Muscle layer of colon (tissue), 2 donors: ENCODE measurements around the gene MAML3.

ENCODE experiments used
- H3K27ac ChIP-seq: one replicate; pipeline ENCODE4 v1.7.0; 2013; ENCODE audit warnings: low read depth, mild to moderate bottlenecking, low read length, moderate library complexity
- H3K27me3 ChIP-seq, 2 donors: one replicate each; pipeline ENCODE4 v1.7.0; 2013; ENCODE audit warnings: low read length in 2 of 2, mild to moderate bottlenecking in 2 of 2; ENCODE audit not compliant: insufficient read depth in 2 of 2, control insufficient read depth in 1 of 2
- H3K36me3 ChIP-seq: one replicate; pipeline ENCODE4 v1.7.0; 2013; ENCODE audit warnings: mild to moderate bottlenecking, low read length; ENCODE audit not compliant: insufficient read depth
- H3K4me1 ChIP-seq: one replicate; pipeline ENCODE4 v1.7.0; 2013; ENCODE audit warnings: mild to moderate bottlenecking, low read length; ENCODE audit not compliant: insufficient read depth
- H3K4me3 ChIP-seq, 2 donors: one replicate each; pipeline ENCODE4 v1.7.0; 2013; ENCODE audit warnings: low read length in 2 of 2, low read depth in 1 of 2, mild to moderate bottlenecking in 1 of 2, moderate library complexity in 1 of 2
- H3K9ac ChIP-seq: one replicate; pipeline ENCODE4 v1.7.0; 2013; ENCODE audit warnings: low read length
- H3K9me3 ChIP-seq: one replicate; pipeline ENCODE4 v1.7.0; 2013; ENCODE audit warnings: mild to moderate bottlenecking, low read length
- donor health status: abdominal sarcoma.
- donor health status: Adenocarcinoma of cecum.

MAML3 gene

DNA sequence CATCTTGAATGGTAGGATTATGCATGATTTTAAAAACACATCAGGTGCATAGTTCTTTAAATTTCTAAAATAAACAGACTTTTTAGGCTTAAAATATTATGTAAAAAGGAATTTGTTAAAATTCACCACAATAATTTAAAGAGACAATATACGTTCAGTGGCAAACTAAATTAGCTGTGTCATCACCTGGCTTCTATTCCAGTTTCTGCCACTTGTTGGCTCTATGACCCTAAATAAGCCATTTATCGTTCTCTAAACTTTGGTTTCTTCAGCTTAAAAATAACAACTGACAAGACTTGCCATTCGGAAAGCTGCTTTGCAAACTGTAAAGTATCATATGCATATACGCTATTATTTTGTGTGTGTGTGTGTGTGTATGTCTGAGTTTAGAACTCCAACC is 347.1 kb downstream of the MAML3 start:
- Histone ChIP-seq H3K4me3 (no peak overlapping the region), H3K9ac (no peak overlapping the region), H3K27me3 (no peaks in the 10 kb centered on the region), H3K27ac (no peak overlapping the region), H3K4me1 (peaks cover 13% of the 10 kb centered on the region), H3K9me3 (no peaks in the 10 kb centered on the region), H3K36me3 (no peaks in the 10 kb centered on the region)

DNA sequence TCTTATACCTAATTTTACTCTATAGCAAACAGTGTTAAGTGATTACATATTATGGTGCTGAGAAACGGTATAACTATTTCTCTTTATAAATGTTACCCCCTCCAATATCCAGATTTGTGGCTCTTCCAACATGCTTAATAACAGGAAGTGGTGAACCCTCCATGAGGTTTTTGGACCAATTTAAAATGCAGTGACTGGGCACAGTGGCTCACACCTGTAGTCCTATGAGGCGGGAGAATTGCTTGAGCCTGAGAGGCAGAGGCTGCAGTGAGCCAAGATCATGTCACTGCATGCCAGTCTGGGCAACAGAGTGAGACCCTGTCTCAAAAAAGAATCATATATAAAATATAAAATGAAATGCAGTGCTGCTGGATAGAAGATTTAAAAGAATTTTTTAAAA is 351.1 kb downstream of the MAML3 start:
- H3K9ac ChIP-seq = no peak overlapping the region
- no peaks in the 10 kb centered on the region for H3K27me3 ChIP-seq
- H3K36me3 ChIP-seq = no peaks in the 10 kb centered on the region
- H3K27ac ChIP-seq = no peak overlapping the region
- no peaks in the 10 kb centered on the region for H3K9me3 ChIP-seq
- no peak overlapping the region for H3K4me3 ChIP-seq
- no peaks in the 10 kb centered on the region for H3K4me1 ChIP-seq

DNA sequence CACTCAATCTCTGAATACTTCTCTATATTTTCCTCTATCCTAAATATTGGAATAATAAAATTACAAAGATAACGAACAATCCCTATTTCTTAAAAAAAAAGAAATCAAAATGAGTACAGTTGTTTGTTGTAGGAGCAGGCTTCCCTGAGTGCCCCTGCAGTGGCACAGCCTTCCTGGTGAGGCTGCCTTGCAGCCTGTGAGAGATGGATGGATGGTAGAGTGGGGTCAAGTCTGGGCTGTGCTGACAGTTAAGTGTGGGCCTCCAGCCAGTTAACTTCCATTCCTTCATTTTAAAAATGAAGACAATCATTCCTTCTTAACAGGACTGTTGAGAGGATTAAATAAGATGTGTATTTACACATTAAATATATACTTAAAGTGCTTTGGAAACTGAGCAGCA is 351.5 kb downstream of the MAML3 start:
- Histone ChIP-seq H3K27ac (no peak overlapping the region), H3K4me3 (no peak overlapping the region)

DNA sequence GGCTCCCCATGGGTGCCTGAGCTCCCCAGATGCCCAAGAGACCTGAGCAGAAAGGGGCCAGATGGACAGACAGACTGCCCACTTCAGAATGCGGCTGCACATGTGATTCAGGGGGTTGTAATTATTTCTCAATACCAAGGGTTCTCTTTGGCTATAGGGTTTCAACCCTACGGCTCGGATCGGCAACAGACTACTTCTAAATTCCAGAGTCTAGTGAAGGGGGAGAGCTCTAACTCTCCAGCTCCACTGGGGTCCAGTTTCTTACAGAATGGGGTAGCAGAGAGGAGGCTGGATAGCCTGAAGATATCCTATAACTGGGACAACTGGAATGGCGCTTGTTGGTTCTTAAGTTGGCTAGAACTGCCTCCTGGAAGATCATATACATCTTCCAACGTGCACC is 352.1 kb downstream of the MAML3 start:
- Histone ChIP-seq H3K4me1 (no peaks in the 10 kb centered on the region), H3K9ac (no peak overlapping the region), H3K4me3 (no peak overlapping the region), H3K27me3 (no peaks in the 10 kb centered on the region), H3K36me3 (no peaks in the 10 kb centered on the region), H3K9me3 (no peaks in the 10 kb centered on the region), H3K27ac (no peak overlapping the region)

More for the DNA sequence above, 351.5 kb downstream of the MAML3 start:
- Histone ChIP-seq H3K9me3 (no peaks in the 10 kb centered on the region), H3K36me3 (no peaks in the 10 kb centered on the region), H3K27me3 (no peaks in the 10 kb centered on the region), H3K9ac (no peak overlapping the region), H3K4me1 (no peaks in the 10 kb centered on the region)

DNA sequence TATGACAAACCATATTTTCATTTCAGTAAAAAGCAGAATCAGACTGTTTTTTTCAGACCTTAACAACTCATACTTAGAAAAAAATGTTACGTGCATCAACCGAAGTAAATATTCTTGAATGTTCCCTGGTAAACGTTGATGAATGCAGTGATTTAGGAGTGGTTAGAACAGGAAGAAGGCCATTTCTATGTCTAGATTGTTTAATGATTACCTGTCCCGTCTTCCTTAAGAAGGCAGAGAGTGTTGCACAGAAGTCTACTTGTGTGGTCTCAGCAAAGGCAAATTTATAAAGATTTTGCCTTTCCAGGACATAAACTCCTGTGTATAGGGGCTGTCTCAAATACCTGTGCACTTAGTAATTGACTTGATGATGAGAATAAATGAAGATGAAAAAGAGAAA is 353.9 kb downstream of the MAML3 start:
- Histone ChIP-seq H3K27me3 (no peaks in the 10 kb centered on the region), H3K27ac (no peak overlapping the region), H3K4me3 (no peak overlapping the region), H3K9me3 (no peaks in the 10 kb centered on the region), H3K9ac (no peak overlapping the region), H3K4me1 (no peaks in the 10 kb centered on the region), H3K36me3 (no peaks in the 10 kb centered on the region)

DNA sequence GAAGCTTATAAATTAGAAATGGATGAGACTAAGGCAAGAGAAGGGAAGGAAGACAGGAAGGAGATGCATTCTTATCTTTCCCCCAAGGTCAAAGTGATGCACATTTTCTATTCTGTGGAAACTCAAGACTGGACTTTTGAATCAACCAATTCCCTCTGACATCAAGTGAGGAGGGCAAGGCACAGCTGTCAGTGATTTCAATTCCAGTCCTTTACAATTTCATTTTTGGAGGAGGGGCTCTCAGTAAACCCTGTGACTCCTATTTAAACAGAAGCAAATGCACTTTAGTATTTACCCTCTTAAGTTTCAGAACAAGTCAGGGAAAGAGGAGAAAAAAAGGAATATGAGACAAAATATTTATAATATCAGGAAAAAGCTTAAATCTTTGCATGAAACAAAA is 354.4 kb downstream of the MAML3 start:
- Histone ChIP-seq H3K27ac (no peak overlapping the region), H3K4me3 (no peak overlapping the region)

DNA sequence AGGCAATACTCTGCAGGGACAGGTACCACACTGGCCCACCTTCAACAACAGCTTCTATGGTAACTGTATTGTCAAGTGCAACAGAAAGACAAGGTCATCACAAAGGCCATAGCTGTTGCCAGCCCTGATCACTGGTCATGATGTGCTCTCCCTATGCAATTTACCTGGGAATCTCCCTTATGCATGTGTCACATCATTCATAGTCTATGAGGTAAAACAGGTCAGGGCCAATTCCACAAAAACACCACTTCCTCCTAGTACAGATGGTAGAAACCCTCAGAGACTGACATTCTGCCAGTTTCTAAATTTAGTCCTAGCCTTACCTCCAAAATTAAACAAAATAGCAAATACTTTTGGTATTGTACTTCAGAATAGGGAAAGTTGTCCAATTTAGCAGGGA is 355.5 kb downstream of the MAML3 start:
- Histone ChIP-seq H3K27me3 (no peaks in the 10 kb centered on the region), H3K4me3 (no peak overlapping the region), H3K9me3 (no peaks in the 10 kb centered on the region), H3K36me3 (no peaks in the 10 kb centered on the region), H3K9ac (no peak overlapping the region), H3K27ac (no peak overlapping the region), H3K4me1 (peaks cover 7% of the 10 kb centered on the region)

More for the DNA sequence above, 354.4 kb downstream of the MAML3 start:
- Histone ChIP-seq H3K36me3 (no peaks in the 10 kb centered on the region), H3K4me1 (peaks cover 2% of the 10 kb centered on the region), H3K27me3 (no peaks in the 10 kb centered on the region), H3K9ac (no peak overlapping the region), H3K9me3 (no peaks in the 10 kb centered on the region)

DNA sequence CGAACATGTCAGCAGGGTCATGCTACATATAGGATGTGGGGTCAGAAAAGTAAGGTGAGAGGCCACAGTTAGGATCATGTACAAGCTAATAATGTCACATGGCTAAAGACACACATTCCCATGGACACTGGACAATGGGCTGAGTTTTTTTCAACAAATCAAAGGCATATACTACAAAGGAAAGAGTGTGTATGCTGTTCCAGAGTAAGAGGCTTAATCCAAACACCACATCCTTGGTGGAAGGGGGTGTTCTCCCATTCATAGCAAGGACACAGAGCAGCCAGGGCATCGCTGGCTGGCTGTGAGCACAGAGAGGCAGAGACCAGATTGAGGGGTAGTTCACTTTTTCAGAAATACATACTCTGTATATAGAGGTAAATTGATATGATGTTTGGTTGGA is 356.7 kb downstream of the MAML3 start:
- no peaks in the 10 kb centered on the region for H3K36me3 ChIP-seq
- H3K27me3 ChIP-seq = no peaks in the 10 kb centered on the region
- peaks cover 7% of the 10 kb centered on the region for H3K4me1 ChIP-seq
- no peaks in the 10 kb centered on the region for H3K9me3 ChIP-seq
- no peak overlapping the region for H3K27ac ChIP-seq
- H3K4me3 ChIP-seq = no peak overlapping the region
- no peak overlapping the region for H3K9ac ChIP-seq

DNA sequence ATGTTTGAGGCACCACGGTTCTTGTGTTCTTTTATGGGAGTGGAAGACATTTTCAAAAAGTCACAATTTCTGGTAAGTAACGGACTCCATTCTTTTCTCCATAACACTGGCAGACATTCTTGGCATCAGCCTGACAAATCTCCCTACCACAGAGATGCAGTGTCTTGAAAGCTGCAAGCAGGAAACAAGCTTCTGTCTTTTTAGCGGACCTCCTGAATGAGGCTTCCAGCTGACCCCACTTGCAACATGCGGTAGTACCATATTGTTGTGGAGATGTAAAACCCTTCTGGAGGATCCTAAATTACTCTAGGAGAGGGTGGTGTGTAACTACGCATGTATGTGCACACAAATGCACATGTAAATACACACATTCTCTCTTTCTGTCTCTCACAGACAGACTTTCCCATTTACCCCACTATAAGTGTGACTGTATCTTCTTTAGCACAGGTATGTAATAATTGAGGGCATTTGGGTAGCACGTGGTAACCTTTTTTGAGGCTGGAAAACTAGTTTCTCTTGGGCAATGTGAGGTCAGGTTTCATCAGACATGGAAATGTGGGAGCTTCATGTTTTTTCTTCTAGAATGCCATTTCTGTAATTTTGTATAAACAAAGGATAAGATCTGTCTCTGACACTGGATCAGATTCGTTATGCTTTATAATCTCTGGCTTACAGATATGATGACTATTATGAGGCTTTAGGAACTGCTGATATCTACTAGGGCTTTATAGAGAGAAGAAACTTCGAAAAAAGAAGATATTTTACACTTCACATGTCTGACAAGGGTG is 358.3 kb downstream of the MAML3 start:
- Histone ChIP-seq H3K27me3 (no peaks in the 10 kb centered on the region), H3K27ac (no peak overlapping the region), H3K9me3 (no peaks in the 10 kb centered on the region), H3K4me1 (peaks cover 7% of the 10 kb centered on the region), H3K9ac (no peak overlapping the region), H3K4me3 (no peak overlapping the region), H3K36me3 (no peaks in the 10 kb centered on the region)

DNA sequence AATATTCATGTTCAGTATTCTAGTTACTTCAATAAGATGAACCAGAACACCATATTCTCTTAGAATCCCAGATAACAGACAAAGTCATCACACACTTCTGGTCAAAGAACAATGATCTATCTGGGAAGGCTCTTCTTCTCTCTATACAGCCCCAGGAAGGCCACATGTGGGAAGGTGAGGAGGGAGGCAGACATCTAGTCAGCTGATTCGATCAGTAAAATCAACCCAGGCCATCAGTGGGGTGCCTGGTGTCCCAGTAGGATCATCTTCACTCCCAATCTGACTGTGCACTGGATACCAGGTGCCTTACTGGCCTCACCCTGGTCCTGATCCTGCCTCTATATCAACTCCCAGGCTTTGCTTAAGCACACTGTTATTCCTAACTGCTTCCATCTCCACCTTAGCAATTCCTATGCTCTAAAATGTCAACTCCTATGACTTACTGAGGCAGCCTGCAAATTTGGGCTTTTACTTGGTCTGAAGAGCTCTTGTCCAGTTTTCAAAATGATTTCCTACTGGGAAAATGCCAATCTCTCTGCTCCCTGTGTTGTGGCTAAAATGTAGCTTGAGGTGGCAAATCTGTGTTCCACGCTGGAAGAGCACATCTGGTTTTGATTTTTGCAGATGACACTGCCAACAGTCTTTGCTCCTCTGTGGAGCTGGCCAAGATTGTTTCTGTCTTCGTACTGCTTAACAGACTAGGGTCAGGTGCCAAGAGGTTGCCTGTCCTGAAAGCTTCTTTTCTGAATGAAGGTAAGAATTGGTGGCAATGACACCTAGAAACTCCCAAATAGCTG is 359.6 kb downstream of the MAML3 start:
- Histone ChIP-seq H3K4me3 (no peak overlapping the region), H3K9me3 (no peaks in the 10 kb centered on the region), H3K4me1 (peaks cover 7% of the 10 kb centered on the region), H3K9ac (no peak overlapping the region), H3K27ac (no peak overlapping the region), H3K27me3 (no peaks in the 10 kb centered on the region), H3K36me3 (no peaks in the 10 kb centered on the region)

DNA sequence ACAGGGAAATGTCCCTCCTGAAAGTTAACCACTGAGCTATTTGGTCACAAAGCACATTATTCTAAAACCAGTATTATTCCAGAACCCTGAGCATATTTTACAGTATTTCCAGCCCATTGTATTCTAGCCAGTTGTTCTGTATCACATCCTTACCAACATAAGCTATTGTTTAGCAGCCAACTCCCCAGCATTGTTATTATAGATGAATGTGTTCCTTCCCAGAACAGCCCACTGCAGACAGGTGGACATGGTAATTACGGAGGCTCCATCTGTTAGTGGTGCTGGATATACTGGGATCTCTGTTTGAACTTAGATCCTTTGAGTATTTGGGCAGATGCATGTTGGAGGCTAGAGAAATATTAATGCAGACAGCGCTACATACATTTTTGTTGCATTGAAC is 362.3 kb downstream of the MAML3 start:
- Histone ChIP-seq H3K9me3 (no peaks in the 10 kb centered on the region), H3K27me3 (no peaks in the 10 kb centered on the region), H3K9ac (no peak overlapping the region), H3K4me1 (peaks cover 7% of the 10 kb centered on the region), H3K4me3 (no peak overlapping the region), H3K36me3 (no peaks in the 10 kb centered on the region), H3K27ac (no peak overlapping the region)
